Mucosa of rectum (tissue), 2 donors: ENCODE measurements around the gene NOB1.
A peak's percentile ranks its signal among the peaks of the same experiment; 100 is the strongest.

Source experiments
- H3K27ac ChIP-seq, 2 donors: one replicate each; pipeline ENCODE4 v1.7.0; 2013; ENCODE audit warnings: inconsistent platforms in 2 of 2, low read depth in 2 of 2, low read length in 2 of 2
- H3K27me3 ChIP-seq, 2 donors: one replicate each; pipeline ENCODE4 v1.7.0; 2013; ENCODE audit warnings: low read length in 2 of 2; ENCODE audit not compliant: control insufficient read depth in 2 of 2, insufficient read depth in 2 of 2
- H3K36me3 ChIP-seq, 2 donors: one replicate each; pipeline ENCODE4 v1.7.0; 2013; ENCODE audit warnings: low read length in 2 of 2; ENCODE audit not compliant: control insufficient read depth in 2 of 2, insufficient read depth in 2 of 2
- H3K4me1 ChIP-seq, 2 donors: one replicate each; pipeline ENCODE4 v1.7.0; 2013; ENCODE audit warnings: low read length in 2 of 2, mild to moderate bottlenecking in 1 of 2; ENCODE audit not compliant: control insufficient read depth in 2 of 2, insufficient read depth in 2 of 2
- H3K4me3 ChIP-seq, 2 donors: one replicate each; pipeline ENCODE4 v1.7.0; 2013; ENCODE audit warnings: low read length in 2 of 2
- H3K9ac ChIP-seq, 2 donors: one replicate each; pipeline ENCODE4 v1.7.0; 2013; ENCODE audit warnings: low read length in 2 of 2, low read depth in 1 of 2, mild to moderate bottlenecking in 1 of 2
- H3K9me3 ChIP-seq, 2 donors: one replicate each; pipeline ENCODE4 v1.7.0; 2013; ENCODE audit warnings: low read length in 2 of 2; ENCODE audit not compliant: control insufficient read depth in 2 of 2
- donor health status: healthy.
- donor health status: Normal muscosa, but diverticular disease.

NOB1 gene

GRCh38 chr16:69781118-69781517 lies 26.4 kb upstream of the NOB1 start:
- no peak overlapping the region for H3K9ac ChIP-seq

GRCh38 chr16:69779724-69780123 lies 25.0 kb upstream of the NOB1 start:
- H3K4me1 ChIP-seq, result peaks cover 0 to 4% of the 10 kb centered on the region in 2 donors
- H3K9ac ChIP-seq, result no peak overlapping the region
- peaks cover 4 to 7% of the 10 kb centered on the region in 2 donors for H3K36me3 ChIP-seq

More at GRCh38 chr16:69781118-69781517, 26.4 kb upstream of the NOB1 start:
- Histone ChIP-seq H3K4me3 (no peak overlapping the region), H3K4me1 (no peaks in the 10 kb centered on the region), H3K27ac (no peak overlapping the region), H3K27me3 (no peaks in the 10 kb centered on the region), H3K36me3 (peaks cover 4 to 7% of the 10 kb centered on the region in 2 donors), H3K9me3 (no peaks in the 10 kb centered on the region)

GRCh38 chr16:69775563-69775962 lies 20.8 kb upstream of the NOB1 start:
- Histone ChIP-seq H3K27ac (no peak overlapping the region), H3K9ac (no peak overlapping the region), H3K36me3 (no peaks in the 10 kb centered on the region), H3K27me3 (no peaks in the 10 kb centered on the region), H3K4me3 (no peak overlapping the region), H3K4me1 (peaks cover 4% of the 10 kb centered on the region in 2 donors), H3K9me3 (peaks cover 0 to 4% of the 10 kb centered on the region in 2 donors)

More at GRCh38 chr16:69779724-69780123, 25.0 kb upstream of the NOB1 start:
- peaks cover 0 to 4% of the 10 kb centered on the region in 2 donors for H3K9me3 ChIP-seq
- H3K27ac ChIP-seq, result no peak overlapping the region
- no peaks in the 10 kb centered on the region for H3K27me3 ChIP-seq
- no peak overlapping the region for H3K4me3 ChIP-seq

DNA sequence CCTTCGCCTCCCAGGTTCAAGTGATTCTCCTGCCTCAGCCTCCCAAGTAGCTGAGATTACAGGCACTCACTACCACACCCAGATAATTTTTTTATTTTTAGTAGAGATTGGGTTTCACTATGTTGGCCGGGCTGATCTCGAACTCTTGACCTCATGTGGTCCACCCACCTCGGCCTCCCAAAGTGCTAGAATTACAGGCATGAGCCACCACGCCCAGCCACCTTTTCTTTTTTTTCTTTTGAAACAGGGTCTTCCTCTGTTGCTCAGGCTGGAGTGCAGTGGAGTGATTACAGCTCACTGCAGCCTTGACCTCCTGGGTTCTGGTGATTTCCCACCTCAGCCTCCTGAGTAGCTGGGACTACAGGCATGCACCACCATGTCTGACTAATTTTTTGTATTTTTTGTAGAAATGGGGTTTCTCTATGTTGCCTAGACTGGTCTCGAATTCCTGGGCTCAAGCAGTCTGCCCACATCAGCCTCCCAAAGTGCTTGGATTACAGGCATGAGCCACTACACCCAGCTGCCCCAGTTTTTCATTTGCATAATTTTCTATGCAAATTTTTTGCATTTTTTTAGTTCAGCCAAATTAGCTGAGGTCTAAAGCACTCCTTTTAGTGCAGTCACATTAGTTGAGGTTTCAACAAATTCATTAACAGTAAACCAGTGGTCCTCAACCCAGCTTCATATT lies 18.7 kb upstream of the NOB1 start:
- H3K4me1 ChIP-seq, result peaks cover 4% of the 10 kb centered on the region in 2 donors
- no peaks in the 10 kb centered on the region for H3K36me3 ChIP-seq
- H3K9ac ChIP-seq, result no peak overlapping the region
- peaks cover 0 to 4% of the 10 kb centered on the region in 2 donors for H3K9me3 ChIP-seq
- H3K4me3 ChIP-seq, result no peak overlapping the region
- no peak overlapping the region for H3K27ac ChIP-seq
- H3K27me3 ChIP-seq, result no peaks in the 10 kb centered on the region

DNA sequence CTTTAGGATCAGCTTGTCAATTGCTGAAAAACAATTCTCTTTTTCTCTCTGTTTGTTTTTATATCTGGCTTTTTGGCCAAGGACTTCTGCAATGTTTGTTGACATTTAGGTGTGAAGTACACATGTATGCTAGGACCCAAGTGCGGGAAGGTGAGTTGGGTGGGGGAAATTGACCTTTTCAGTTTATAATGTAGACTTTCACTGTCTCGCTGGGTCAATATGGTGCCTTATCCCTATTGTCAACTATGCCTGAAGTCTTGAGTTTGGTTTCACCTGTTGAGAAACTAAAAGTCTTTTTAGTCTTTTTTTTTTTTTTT lies 16.9 kb upstream of the NOB1 start:
- Histone ChIP-seq H3K9ac (no peak overlapping the region), H3K36me3 (no peaks in the 10 kb centered on the region), H3K9me3 (peaks cover 0 to 4% of the 10 kb centered on the region in 2 donors), H3K27me3 (no peaks in the 10 kb centered on the region), H3K4me3 (no peak overlapping the region), H3K27ac (no peak overlapping the region), H3K4me1 (peaks cover 4 to 7% of the 10 kb centered on the region in 2 donors)

DNA sequence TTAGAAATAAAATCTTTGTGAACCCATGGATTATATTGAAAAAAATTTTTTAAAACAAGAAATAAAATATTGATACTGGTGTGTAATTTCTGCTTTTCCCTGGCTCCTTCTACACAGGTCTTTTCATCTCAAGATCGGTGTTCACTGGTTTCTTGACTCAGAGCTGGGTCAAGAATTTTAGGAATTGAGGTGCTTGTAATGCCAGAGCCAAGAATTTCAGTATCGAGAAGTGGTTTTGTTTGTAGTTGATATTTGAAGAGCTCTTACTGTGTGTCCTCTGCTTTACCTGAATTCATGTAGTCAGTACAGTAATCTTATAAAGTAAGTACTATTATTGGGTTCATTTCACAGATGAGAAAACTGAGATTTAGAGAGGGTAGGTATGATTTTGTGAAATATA lies 14.7 kb upstream of the NOB1 start:
- H3K27ac ChIP-seq, result no peak overlapping the region
- H3K4me1 ChIP-seq, result peaks cover 3 to 4% of the 10 kb centered on the region in 2 donors
- no peak overlapping the region for H3K9ac ChIP-seq
- no peak overlapping the region for H3K4me3 ChIP-seq
- no peaks in the 10 kb centered on the region for H3K36me3 ChIP-seq
- no peaks in the 10 kb centered on the region for H3K27me3 ChIP-seq
- H3K9me3 ChIP-seq, result no peaks in the 10 kb centered on the region

- H3K27ac ChIP-seq, result no peak overlapping the region
- H3K27me3 ChIP-seq, result no peaks in the 10 kb centered on the region
- no peaks in the 10 kb centered on the region for H3K36me3 ChIP-seq
- no peak overlapping the region for H3K9ac ChIP-seq
- no peaks in the 10 kb centered on the region for H3K9me3 ChIP-seq
- H3K4me1 ChIP-seq, result peaks cover 5 to 8% of the 10 kb centered on the region in 2 donors
- no peak overlapping the region for H3K4me3 ChIP-seq
Observed at GRCh38 chr16:69768666-69769065, 13.9 kb upstream of the NOB1 start.

GRCh38 chr16:69767459-69768229 lies 12.9 kb upstream of the NOB1 start:
- H3K4me1 ChIP-seq, result peaks cover 10 to 11% of the 10 kb centered on the region in 2 donors
- no peak overlapping the region for H3K4me3 ChIP-seq
- H3K27ac ChIP-seq, result no peak overlapping the region
- H3K36me3 ChIP-seq, result no peaks in the 10 kb centered on the region
- H3K9me3 ChIP-seq, result no peaks in the 10 kb centered on the region
- H3K9ac ChIP-seq, result no peak overlapping the region
- H3K27me3 ChIP-seq, result no peaks in the 10 kb centered on the region

DNA sequence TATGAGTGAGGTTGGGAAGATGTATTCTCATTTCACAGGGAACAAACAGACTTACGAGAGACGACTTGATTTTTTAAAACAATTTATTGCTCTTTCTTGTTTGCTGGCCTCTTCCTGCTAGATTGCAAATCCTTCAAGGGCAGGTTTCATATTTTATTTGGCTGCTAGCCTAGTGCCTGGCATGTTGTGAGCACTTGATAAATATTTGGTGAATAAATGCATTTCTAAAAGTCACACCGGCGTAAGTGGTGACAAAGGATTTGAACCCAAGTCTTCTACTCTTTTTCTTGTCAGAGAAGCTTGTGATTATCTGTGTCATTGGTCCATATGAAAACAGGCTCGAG lies 8.8 kb upstream of the NOB1 start:
- Histone ChIP-seq H3K9ac (peak overlapping the region in 1 of 2 donors; percentile 97), H3K4me1 (peaks cover 13 to 16% of the 10 kb centered on the region in 2 donors), H3K27me3 (no peaks in the 10 kb centered on the region), H3K9me3 (no peaks in the 10 kb centered on the region), H3K4me3 (peak overlapping the region; percentile 93 to 99), H3K36me3 (no peaks in the 10 kb centered on the region), H3K27ac (peak overlapping the region; percentile 97 to 98)

DNA sequence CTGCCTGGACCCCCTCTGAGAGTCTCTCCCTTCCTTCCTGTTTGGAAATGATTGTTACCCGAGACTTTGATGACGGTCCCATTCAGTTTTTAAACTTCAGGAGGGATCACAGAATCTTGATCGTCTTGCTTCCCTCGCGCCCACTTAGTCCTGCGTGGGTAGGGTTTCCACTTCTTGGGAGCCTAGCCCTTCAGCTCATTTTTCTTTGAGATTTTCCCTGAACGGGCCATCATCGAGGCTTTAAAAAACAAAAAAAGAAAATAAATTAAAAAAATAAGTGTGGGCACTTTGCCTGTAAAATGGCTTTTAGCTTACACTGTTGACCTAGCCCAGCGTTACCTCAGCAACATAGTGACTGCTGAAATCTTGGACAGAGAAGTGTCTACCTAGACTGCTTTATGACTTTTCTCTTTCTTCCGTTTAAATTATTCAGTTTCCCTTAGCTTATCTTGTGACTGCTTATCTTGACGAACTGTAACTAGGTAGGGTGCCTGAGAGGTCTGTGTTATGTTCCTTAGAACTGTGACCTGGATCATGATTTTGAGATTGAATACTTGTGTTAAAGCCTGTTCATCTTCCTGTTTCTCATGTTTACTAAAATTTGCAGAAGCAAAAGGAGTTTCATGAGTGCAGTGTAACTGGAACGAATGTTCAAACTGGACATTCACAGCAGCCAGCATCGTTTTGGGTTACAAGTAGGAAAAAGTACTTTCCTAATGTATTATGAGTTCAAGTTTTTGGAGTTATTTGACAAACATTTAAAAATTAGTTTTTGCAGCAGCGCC lies 8.3 kb upstream of the NOB1 start:
- Histone ChIP-seq H3K4me1 (peaks cover 13 to 16% of the 10 kb centered on the region in 2 donors), H3K9ac (peak overlapping the region; percentile 94 to 97), H3K9me3 (no peaks in the 10 kb centered on the region), H3K27me3 (no peaks in the 10 kb centered on the region), H3K27ac (peak overlapping the region; percentile 97 to 98), H3K36me3 (no peaks in the 10 kb centered on the region), H3K4me3 (peak overlapping the region; percentile 93 to 99)
